Measurements from ENCODE around the gene PKDREJ.

The PKDREJ gene

DNA sequence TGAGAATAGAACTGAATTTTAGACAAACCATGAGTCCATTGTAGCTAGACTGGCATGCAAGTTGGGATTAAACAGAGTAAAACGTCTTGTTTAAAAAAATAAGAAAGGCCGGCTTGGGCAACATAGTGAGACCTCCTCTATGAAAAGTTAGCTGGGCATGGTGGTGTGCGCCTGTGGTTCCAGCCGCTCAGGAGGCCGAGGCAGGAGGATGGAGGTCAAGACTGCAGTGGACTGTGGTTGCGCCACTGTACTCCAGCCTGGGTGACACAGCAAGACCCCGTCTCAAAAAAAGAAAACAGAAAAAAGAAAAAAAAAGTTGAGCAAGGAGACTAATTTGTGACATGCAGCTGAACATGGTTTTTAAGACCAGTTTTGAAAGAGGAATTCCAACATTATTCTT, 36.6 kb downstream of the PKDREJ start:
- DNase-seq, result no peak
- TF ChIP-seq GATA1 (IDR thresholded peaks at IDR 0.05; ENCODE audit: low read depth, low read length) (no peak), POLR2A (IDR thresholded peaks at IDR 0.05; ENCODE audit: low read length) (no peak)

- no peak for DNase-seq
- TF ChIP-seq GATA1 (IDR thresholded peaks at IDR 0.05; ENCODE audit: low read depth, low read length), result no peak
- no peak for TF ChIP-seq POLR2A (IDR thresholded peaks at IDR 0.05; ENCODE audit: low read length)
Observed at GRCh38 chr22:46225631-46226030, 37.5 kb downstream of the PKDREJ start.

DNA sequence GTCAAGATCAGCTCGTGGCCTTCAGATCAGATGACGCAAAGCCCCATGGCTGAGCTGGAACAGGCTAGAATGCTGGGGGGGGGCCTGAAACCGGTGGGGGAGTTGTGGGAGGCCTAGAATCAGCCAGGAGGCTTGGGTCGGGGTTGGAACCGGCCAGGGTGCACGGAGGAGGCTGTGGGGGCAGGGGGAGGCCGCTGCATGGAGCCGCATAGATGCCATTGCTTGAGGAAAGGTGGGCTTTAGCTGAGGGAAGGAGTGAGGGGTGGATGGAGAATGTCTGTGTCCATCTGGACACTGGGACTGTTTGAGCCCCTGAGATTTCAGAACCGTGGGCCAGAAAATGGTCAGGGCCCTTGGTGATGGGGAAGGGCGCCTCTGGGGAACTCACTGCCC, 38.2 kb downstream of the PKDREJ start:
- DNase-seq, result no peak
- TF ChIP-seq GATA1 (IDR thresholded peaks at IDR 0.05; ENCODE audit: low read depth, low read length), result no peak
- no peak for TF ChIP-seq POLR2A (IDR thresholded peaks at IDR 0.05; ENCODE audit: low read length)

DNA sequence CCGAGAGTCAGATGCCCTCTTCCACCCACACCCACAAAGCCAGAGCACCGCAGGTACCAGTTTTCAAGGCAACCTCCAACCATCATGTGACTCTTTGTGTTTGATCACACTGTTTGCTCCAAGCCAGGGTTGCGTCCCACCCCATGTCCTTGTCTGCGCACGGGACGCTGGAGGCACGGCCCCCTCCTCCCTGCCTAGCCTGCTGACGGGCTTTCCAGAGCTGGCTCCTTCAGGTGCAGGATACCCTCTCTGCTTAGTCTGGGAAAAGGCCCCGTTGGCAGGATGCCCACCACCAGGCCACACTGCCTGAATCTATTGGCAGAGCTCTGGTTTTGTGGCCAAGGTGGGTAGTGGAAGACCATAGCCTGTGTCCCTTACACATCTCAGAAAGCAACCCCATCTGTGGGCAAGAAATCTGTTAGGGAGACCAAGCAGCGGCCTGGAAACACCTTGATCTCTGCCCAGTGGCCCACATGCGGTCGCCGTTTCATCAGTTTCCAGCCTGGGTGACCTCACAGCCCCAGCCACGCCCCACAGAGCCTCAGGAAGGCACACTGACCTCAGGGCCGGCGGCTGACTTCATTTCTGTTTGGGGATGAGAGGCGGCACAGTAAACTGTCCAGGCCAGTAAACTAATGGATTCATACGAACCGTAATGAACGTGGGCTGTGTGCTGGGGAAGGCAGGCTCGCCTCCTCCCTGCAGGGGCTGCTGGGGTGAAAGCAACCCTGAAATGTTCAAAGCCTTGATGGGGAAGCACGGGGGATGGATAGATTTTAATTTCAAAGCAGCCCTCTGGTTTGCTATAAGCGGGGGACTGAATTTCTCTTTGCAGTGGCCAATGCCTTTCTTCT, 38.9 kb downstream of the PKDREJ start:
- no peak for TF ChIP-seq GATA1 (IDR thresholded peaks at IDR 0.05; ENCODE audit: low read depth, low read length)
- TF ChIP-seq POLR2A (IDR thresholded peaks at IDR 0.05; ENCODE audit: low read length), result no peak

DNA sequence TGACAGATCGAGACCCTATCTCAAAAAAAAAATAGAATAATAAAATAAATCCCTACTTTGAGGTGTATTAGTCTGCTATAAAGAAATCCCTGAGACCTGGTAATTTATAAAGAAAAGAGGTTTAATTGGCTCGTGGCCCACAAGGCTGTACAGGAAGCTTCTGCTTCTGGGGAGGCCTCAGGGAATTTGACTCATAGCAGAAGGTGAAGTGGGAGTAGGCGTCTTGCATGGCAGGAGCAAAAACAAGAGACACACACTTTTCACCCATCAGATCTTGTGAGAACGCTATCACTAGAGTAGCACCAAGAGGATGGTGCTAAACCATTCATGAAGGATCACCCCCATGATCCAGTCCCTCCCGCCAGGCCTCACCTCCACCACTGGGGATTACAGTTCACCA, 42.2 kb downstream of the PKDREJ start:
- no peak for DNase-seq
- TF ChIP-seq GATA1 (IDR thresholded peaks at IDR 0.05; ENCODE audit: low read depth, low read length), result no peak
- TF ChIP-seq POLR2A (IDR thresholded peaks at IDR 0.05; ENCODE audit: low read length), result no peak

More for the DNA sequence above, 38.9 kb downstream of the PKDREJ start:
- DNase-seq, result no peak

DNA sequence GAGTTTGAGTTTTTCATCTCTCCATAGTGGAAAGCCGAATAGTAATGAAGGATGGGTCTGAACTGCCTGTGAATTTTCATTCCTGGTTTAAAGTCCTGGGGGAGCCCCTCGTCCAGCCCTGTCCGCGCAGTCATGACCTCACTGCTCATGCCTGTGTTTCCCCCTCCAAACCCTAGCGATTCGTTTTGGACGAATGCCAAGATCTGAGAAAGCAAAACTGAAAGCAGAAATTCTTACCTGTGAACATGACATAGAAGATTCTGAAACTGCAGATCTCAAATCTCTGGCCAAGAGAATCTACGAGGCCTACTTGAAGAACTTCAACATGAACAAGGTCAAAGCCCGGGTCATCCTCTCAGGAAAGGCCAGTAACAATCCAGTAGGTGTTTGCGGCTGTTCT, 43.5 kb downstream of the PKDREJ start:
- DNase-seq, result peak; percentile 21 to 41
- TF ChIP-seq GATA1 (IDR thresholded peaks at IDR 0.05; ENCODE audit: low read depth, low read length) (no peak), POLR2A (IDR thresholded peaks at IDR 0.05; ENCODE audit: low read length) (no peak)

DNA sequence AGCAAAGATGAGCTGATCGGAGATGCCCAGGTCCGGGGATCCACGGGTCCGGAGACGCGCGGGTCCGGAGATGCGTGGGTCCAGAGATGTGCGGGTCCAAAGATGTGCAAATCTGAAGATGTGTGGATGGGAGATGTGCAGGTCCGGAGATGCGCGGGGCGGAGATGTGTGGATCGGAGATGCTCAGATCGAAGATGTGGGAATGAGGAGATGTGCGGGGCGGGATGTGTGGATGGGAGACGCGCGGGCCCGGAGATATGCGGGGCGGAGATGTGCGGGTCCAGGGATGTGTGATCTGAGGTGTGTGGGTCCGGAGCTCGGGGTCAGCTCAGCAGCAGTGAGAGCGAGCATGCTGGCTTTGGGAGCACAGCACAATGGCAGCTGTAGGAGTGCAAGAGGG, 48.5 kb downstream of the PKDREJ start:
- no peak for DNase-seq
- TF ChIP-seq POLR2A (IDR thresholded peaks at IDR 0.05; ENCODE audit: low read length) (no peak), GATA1 (IDR thresholded peaks at IDR 0.05; ENCODE audit: low read depth, low read length) (no peak)

- DNase-seq, result no peak
- TF ChIP-seq POLR2A (IDR thresholded peaks at IDR 0.05; ENCODE audit: low read length), result no peak
- no peak for TF ChIP-seq GATA1 (IDR thresholded peaks at IDR 0.05; ENCODE audit: low read depth, low read length)
Observed at GRCh38 chr22:46214149-46214548, 49.0 kb downstream of the PKDREJ start.

GRCh38 chr22:46213052-46213451, 50.1 kb downstream of the PKDREJ start:
- no peak for DNase-seq
- TF ChIP-seq POLR2A (IDR thresholded peaks at IDR 0.05; ENCODE audit: low read length) (no peak), GATA1 (IDR thresholded peaks at IDR 0.05; ENCODE audit: low read depth, low read length) (no peak)

- DNase-seq, result no peak
Observed at GRCh38 chr22:46212195-46212594, 50.9 kb downstream of the PKDREJ start.

GRCh38 chr22:46209262-46209661, 53.9 kb downstream of the PKDREJ start:
- TF ChIP-seq POLR2A (IDR thresholded peaks at IDR 0.05; ENCODE audit: low read length), result no peak
- TF ChIP-seq GATA1 (IDR thresholded peaks at IDR 0.05; ENCODE audit: low read depth, low read length), result no peak
- peak; percentile 29 to 38 for DNase-seq

More at GRCh38 chr22:46212195-46212594, 50.9 kb downstream of the PKDREJ start:
- TF ChIP-seq POLR2A (IDR thresholded peaks at IDR 0.05; ENCODE audit: low read length), result no peak
- TF ChIP-seq GATA1 (IDR thresholded peaks at IDR 0.05; ENCODE audit: low read depth, low read length), result no peak
